Suppressor macrophage treated with lipopolysaccharide for 4 hours (primary cell): ENCODE results near the gene RPL12.

Experiments used
- DNase-seq: peaks from one replicate; pipeline ENCODE4 v3.0.0-alpha.2; 2020

RPL12 gene

GRCh38 chr9:127450830-127451607, at the start of gene RPL12, which contains the start of gene LRSAM1:
RPL12 (minus strand) TSS chr9:127451406; CDS start chr9:127451317, 89 bp downstream.
LRSAM1 (plus strand) TSS chr9:127451510; CDS start chr9:127454528, 3,018 bp downstream.
- DNase-seq, result peak; percentile 98

GRCh38 chr9:127500862-127501261, 49.7 kb upstream of the RPL12 start:
- no peak for DNase-seq

- no peak for DNase-seq
Measured at GRCh38 chr9:127500399-127500798, 49.2 kb upstream of the RPL12 start.

- no peak for DNase-seq
Measured at GRCh38 chr9:127498298-127498697, 47.1 kb upstream of the RPL12 start.

GRCh38 chr9:127497656-127498290, 46.6 kb upstream of the RPL12 start:
- DNase-seq, result no peak

GRCh38 chr9:127496974-127497373, 45.8 kb upstream of the RPL12 start:
- DNase-seq, result no peak

- DNase-seq, result no peak
Measured at GRCh38 chr9:127495884-127496555, 44.8 kb upstream of the RPL12 start.

GRCh38 chr9:127494304-127494702, 43.1 kb upstream of the RPL12 start:
- DNase-seq, result no peak

- DNase-seq, result no peak
Measured at GRCh38 chr9:127493592-127494303, 42.5 kb upstream of the RPL12 start.

GRCh38 chr9:127492616-127493015, 41.4 kb upstream of the RPL12 start:
- DNase-seq, result no peak

- DNase-seq, result no peak
Measured at GRCh38 chr9:127491516-127491915, 40.3 kb upstream of the RPL12 start.

GRCh38 chr9:127490535-127491230, 39.5 kb upstream of the RPL12 start:
- no peak for DNase-seq

- no peak for DNase-seq
Measured at GRCh38 chr9:127489471-127490115, 38.4 kb upstream of the RPL12 start.

- DNase-seq, result no peak
Measured at GRCh38 chr9:127488946-127489345, 37.7 kb upstream of the RPL12 start.

GRCh38 chr9:127485995-127486394, 34.8 kb upstream of the RPL12 start:
- DNase-seq, result no peak

GRCh38 chr9:127482662-127483061, 31.5 kb upstream of the RPL12 start:
- no peak for DNase-seq

- DNase-seq, result no peak
Measured at GRCh38 chr9:127479507-127480081, 28.4 kb upstream of the RPL12 start.

- DNase-seq, result no peak
Measured at GRCh38 chr9:127474592-127474991, 23.4 kb upstream of the RPL12 start.

- no peak for DNase-seq
Measured at GRCh38 chr9:127473932-127474331, 22.7 kb upstream of the RPL12 start.

- no peak for DNase-seq
Measured at GRCh38 chr9:127473501-127473900, 22.3 kb upstream of the RPL12 start.

- DNase-seq, result no peak
Measured at GRCh38 chr9:127470662-127471061, 19.5 kb upstream of the RPL12 start.

- DNase-seq, result no peak
Measured at GRCh38 chr9:127467621-127468020, 16.4 kb upstream of the RPL12 start.
